ENCODE results near the gene MDM1.

The MDM1 gene

GRCh38 chr12:68252077-68252476, 80.1 kb downstream of the MDM1 start:
- H3K4me3 ChIP-seq (replicated peaks in 1 of 2; ENCODE audit: low read depth in 2 of 2, low read length in 2 of 2), result no peak overlapping the region
- TF ChIP-seq, protein P1, sequence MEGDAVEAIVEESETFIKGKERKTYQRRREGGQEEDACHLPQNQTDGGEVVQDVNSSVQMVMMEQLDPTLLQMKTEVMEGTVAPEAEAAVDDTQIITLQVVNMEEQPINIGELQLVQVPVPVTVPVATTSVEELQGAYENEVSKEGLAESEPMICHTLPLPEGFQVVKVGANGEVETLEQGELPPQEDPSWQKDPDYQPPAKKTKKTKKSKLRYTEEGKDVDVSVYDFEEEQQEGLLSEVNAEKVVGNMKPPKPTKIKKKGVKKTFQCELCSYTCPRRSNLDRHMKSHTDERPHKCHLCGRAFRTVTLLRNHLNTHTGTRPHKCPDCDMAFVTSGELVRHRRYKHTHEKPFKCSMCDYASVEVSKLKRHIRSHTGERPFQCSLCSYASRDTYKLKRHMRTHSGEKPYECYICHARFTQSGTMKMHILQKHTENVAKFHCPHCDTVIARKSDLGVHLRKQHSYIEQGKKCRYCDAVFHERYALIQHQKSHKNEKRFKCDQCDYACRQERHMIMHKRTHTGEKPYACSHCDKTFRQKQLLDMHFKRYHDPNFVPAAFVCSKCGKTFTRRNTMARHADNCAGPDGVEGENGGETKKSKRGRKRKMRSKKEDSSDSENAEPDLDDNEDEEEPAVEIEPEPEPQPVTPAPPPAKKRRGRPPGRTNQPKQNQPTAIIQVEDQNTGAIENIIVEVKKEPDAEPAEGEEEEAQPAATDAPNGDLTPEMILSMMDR (IDR thresholded peaks at IDR 0.05; ENCODE audit: low read depth, low read length), result no peak
- no peak for DNase-seq (ENCODE audit: low read depth in 2 of 2)

DNA sequence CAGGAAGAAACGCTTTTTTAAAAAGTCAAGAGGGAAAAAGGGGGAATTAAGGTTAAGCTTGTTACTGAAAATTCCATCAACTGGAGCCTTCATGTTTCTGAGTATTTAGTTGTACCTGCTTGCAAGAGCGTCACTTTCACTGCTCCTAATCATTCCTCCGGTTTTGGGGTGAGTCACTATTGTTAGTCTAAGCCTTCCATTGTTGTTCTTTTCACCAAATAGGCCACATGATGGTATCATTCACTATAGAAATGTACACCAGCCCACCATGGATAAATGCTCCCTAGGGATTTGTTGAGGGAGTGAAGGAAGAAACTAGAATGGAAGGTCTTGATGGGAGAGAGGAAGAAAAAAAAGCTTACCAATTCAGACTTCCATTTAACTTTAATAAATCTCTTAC, 81.7 kb downstream of the MDM1 start:
- TF ChIP-seq, protein P1 (IDR thresholded peaks at IDR 0.05; ENCODE audit: low read depth, low read length), result no peak
- no peak overlapping the region for H3K4me3 ChIP-seq (replicated peaks in 1 of 2; ENCODE audit: low read depth in 2 of 2, low read length in 2 of 2)
- peak in 1 of 2 donors; percentile 59 for DNase-seq (ENCODE audit: low read depth in 2 of 2)

- H3K4me3 ChIP-seq (replicated peaks in 1 of 2; ENCODE audit: low read depth in 2 of 2, low read length in 2 of 2), result no peak overlapping the region
- no peak for DNase-seq (ENCODE audit: low read depth in 2 of 2)
- TF ChIP-seq, protein P1 (IDR thresholded peaks at IDR 0.05; ENCODE audit: low read depth, low read length), result no peak
Observed at GRCh38 chr12:68247785-68248184, 84.4 kb downstream of the MDM1 start.

- TF ChIP-seq, protein P1 (IDR thresholded peaks at IDR 0.05; ENCODE audit: low read depth, low read length), result no peak
- no peak overlapping the region for H3K4me3 ChIP-seq (replicated peaks in 1 of 2; ENCODE audit: low read depth in 2 of 2, low read length in 2 of 2)
- DNase-seq (ENCODE audit: low read depth in 2 of 2), result no peak
Observed at GRCh38 chr12:68246350-68246749, 85.8 kb downstream of the MDM1 start.

- DNase-seq (ENCODE audit: low read depth in 2 of 2), result peak in 1 of 2 donors; percentile 68
- H3K4me3 ChIP-seq (replicated peaks in 1 of 2; ENCODE audit: low read depth in 2 of 2, low read length in 2 of 2), result peak overlapping the region in 1 of 2 donors; percentile 29
- TF ChIP-seq, protein P1 (IDR thresholded peaks at IDR 0.05; ENCODE audit: low read depth, low read length), result no peak
Observed at GRCh38 chr12:68245180-68246021, 86.8 kb downstream of the MDM1 start.

Data from cardiac fibroblast (primary cell).